H9 (cell line): ENCODE results near the gene RANBP17. TPM values are rescaled to one million over a fixed set of nuclear protein-coding genes. Genes with fewer than 3 reads are reported as not detected.

ENCODE experiments used
- DNase-seq: peaks from one replicate; pipeline ENCODE4 v3.0.0-alpha.2; 2017
- H2AFZ ChIP-seq: one replicate; pipeline ENCODE4 v1.6.1; 2013; ENCODE audit warnings: mild to moderate bottlenecking, low read length, control low read depth, moderate library complexity
- H2AK5ac ChIP-seq: 2 replicates; pipeline ENCODE4 v1.6.1; 2013; ENCODE audit warnings: low read length, control low read depth, mixed read lengths; ENCODE audit not compliant: insufficient read length
- H2BK120ac ChIP-seq: one replicate; pipeline ENCODE4 v1.6.1; 2013; ENCODE audit warnings: low read depth, mild to moderate bottlenecking, low read length, control low read depth, inconsistent platforms; ENCODE audit not compliant: poor library complexity, severe bottlenecking
- H2BK12ac ChIP-seq: 2 replicates; pipeline ENCODE4 v1.6.1; 2013; ENCODE audit warnings: low read length, control low read depth, mixed read lengths, low read depth; ENCODE audit not compliant: insufficient read length
- H2BK15ac ChIP-seq: 2 replicates; pipeline ENCODE4 v1.6.1; 2013; ENCODE audit warnings: low read depth, low read length, control low read depth
- H2BK20ac ChIP-seq: one replicate; pipeline ENCODE4 v1.6.1; 2013; ENCODE audit warnings: low read depth, mild to moderate bottlenecking, low read length, control low read depth, inconsistent platforms; ENCODE audit not compliant: poor library complexity, severe bottlenecking
- H2BK5ac ChIP-seq: 2 replicates; pipeline ENCODE4 v1.6.1; 2013; ENCODE audit warnings: low read length, control low read depth, mixed read lengths; ENCODE audit not compliant: insufficient read length
- H3K14ac ChIP-seq: 2 replicates; pipeline ENCODE4 v1.6.1; 2013; ENCODE audit warnings: low read length, control low read depth; ENCODE audit not compliant: insufficient read depth
- H3K18ac ChIP-seq: 2 replicates; pipeline ENCODE4 v1.6.1; 2013; ENCODE audit warnings: low read depth, mild to moderate bottlenecking, mixed read lengths, low read length, control low read depth; ENCODE audit not compliant: insufficient read length
- H3K23ac ChIP-seq: 2 replicates; pipeline ENCODE4 v1.6.1; 2013; ENCODE audit warnings: low read length, control low read depth, mixed read lengths, low read depth; ENCODE audit not compliant: insufficient read length
- H3K23me2 ChIP-seq: 2 replicates; pipeline ENCODE4 v1.6.1; 2013; ENCODE audit warnings: low read depth, mild to moderate bottlenecking, mixed read lengths, low read length, control low read depth; ENCODE audit not compliant: insufficient read length, poor library complexity, severe bottlenecking
- H3K27ac ChIP-seq: 2 replicates; pipeline ENCODE4 v1.5.1; 2013; ENCODE audit warnings: low read length, control low read depth, mixed read lengths, low read depth; ENCODE audit not compliant: insufficient read length
- H3K27me3 ChIP-seq: 2 replicates; pipeline ENCODE4 v1.6.1; 2013; ENCODE audit warnings: low read length, control low read depth, inconsistent platforms; ENCODE audit not compliant: insufficient read depth
- H3K4ac ChIP-seq: 2 replicates; pipeline ENCODE4 v1.6.1; 2013; ENCODE audit warnings: low read depth, mild to moderate bottlenecking, control low read depth, inconsistent platforms, low read length, moderate library complexity
- H3K4me1 ChIP-seq: 2 replicates; pipeline ENCODE4 v1.6.1; 2013; ENCODE audit warnings: low read length, control low read depth, inconsistent platforms; ENCODE audit not compliant: insufficient read depth
- H3K4me2 ChIP-seq: 2 replicates; pipeline ENCODE4 v1.6.1; 2013; ENCODE audit warnings: low read length, control low read depth, mixed read lengths; ENCODE audit not compliant: insufficient read length, insufficient read depth
- H3K56ac ChIP-seq: 2 replicates; pipeline ENCODE4 v1.6.1; 2013; ENCODE audit warnings: low read depth, mild to moderate bottlenecking, mixed read lengths, low read length, control low read depth; ENCODE audit not compliant: insufficient read length
- H3K79me1 ChIP-seq: 2 replicates; pipeline ENCODE4 v1.6.1; 2013; ENCODE audit warnings: low read depth, mild to moderate bottlenecking, moderate library complexity, low read length, control low read depth, inconsistent platforms; ENCODE audit not compliant: insufficient read depth, poor library complexity, severe bottlenecking
- H3K79me2 ChIP-seq: 2 replicates; pipeline ENCODE4 v1.6.1; 2013; ENCODE audit warnings: low read length, control low read depth, inconsistent platforms; ENCODE audit not compliant: insufficient read depth
- H3K9ac ChIP-seq: 2 replicates; pipeline ENCODE4 v1.6.1; 2013; ENCODE audit warnings: low read length, control low read depth, mixed read lengths; ENCODE audit not compliant: insufficient read length; ENCODE audit errors: extremely low read depth
- H3K9me3 ChIP-seq: one replicate; pipeline ENCODE4 v1.6.1; 2013; ENCODE audit warnings: low read depth, low read length, inconsistent platforms; ENCODE audit not compliant: control insufficient read depth
- H3T11ph ChIP-seq: one replicate; pipeline ENCODE4 v1.6.1; 2013; ENCODE audit warnings: mild to moderate bottlenecking, low read length, control low read depth, inconsistent platforms
- H4K20me1 ChIP-seq: one replicate; pipeline ENCODE4 v1.6.1; 2013; ENCODE audit not compliant: control insufficient read depth, insufficient read length, insufficient read depth
- H4K5ac ChIP-seq: 2 replicates; pipeline ENCODE4 v1.6.1; 2013; ENCODE audit warnings: low read depth, mild to moderate bottlenecking, mixed read lengths, low read length, control low read depth; ENCODE audit not compliant: insufficient read length
- H4K8ac ChIP-seq: replicated peaks from 2 replicates; pipeline ENCODE4 v1.6.1; 2013; ENCODE audit warnings: low read length, control low read depth, mixed read lengths, low read depth; ENCODE audit not compliant: insufficient read length
- H4K91ac ChIP-seq: 2 replicates; pipeline ENCODE4 v1.6.1; 2013; ENCODE audit warnings: low read depth, mild to moderate bottlenecking, moderate library complexity, mixed read lengths, low read length, control low read depth; ENCODE audit not compliant: insufficient read length
- H3K27ac Mint-ChIP-seq, 3 experiments: 2 replicates in 2 of 3; 3 replicates in 1 of 3; pipeline ENCODE4 v1.8.0; 2020 to 2021; ENCODE audit warnings: mixed read lengths in 3 of 3, mild to moderate bottlenecking in 1 of 3, moderate library complexity in 1 of 3
- H3K27me3 Mint-ChIP-seq: 2 replicates; pipeline ENCODE4 v1.8.0; 2021; ENCODE audit warnings: low read depth, mild to moderate bottlenecking, moderate library complexity, mixed read lengths
- H3K36me3 Mint-ChIP-seq, 3 experiments: 2 replicates in 2 of 3; 3 replicates in 1 of 3; pipeline ENCODE4 v1.8.0; 2020 to 2021; ENCODE audit warnings: low read depth in 3 of 3, mixed read lengths in 3 of 3; ENCODE audit not compliant: insufficient read depth in 1 of 3
- H3K4me1 Mint-ChIP-seq, 2 experiments: 2 replicates each; pipeline ENCODE4 v1.8.0; 2020; ENCODE audit warnings: mixed read lengths in 2 of 2
- H3K4me3 Mint-ChIP-seq, 2 experiments: 2 replicates in 1 of 2; 3 replicates in 1 of 2; pipeline ENCODE4 v1.8.0; 2020 to 2021; ENCODE audit warnings: mild to moderate bottlenecking in 2 of 2, mixed read lengths in 2 of 2, moderate library complexity in 1 of 2
- H3K9me3 Mint-ChIP-seq, 2 experiments: 2 replicates in 1 of 2; 3 replicates in 1 of 2; pipeline ENCODE4 v1.8.0; 2020; ENCODE audit warnings: mild to moderate bottlenecking in 2 of 2, mixed read lengths in 2 of 2, moderate library complexity in 1 of 2
- WGBS: extraction: QIAGEN DNeasy Blood & Tissue Kit; methylation state at CpG from one replicate; pipeline ENCODE4 v1.1.7; 2013; ENCODE audit warnings: missing lambda C conversion rate, low lambda C conversion rate, mixed read lengths; ENCODE audit not compliant: insufficient read length; ENCODE audit errors: extremely low coverage; 5-methylcytosine and 5-hydroxymethylcytosine counted together
- total RNA-seq: library from RNA; stranded (reverse); gene quantifications from 2 replicates; pipeline ENCODE4 v1.2.1, GENCODE V29; 2021
- TF ChIP-seq, protein P1 (sequence below): fragments of 200-600 bp; sonication (generic); conservative IDR thresholded peaks from 3 replicates; pipeline ENCODE4 v1.8.0; 2021; ENCODE audit warnings: antibody characterized with exemption, mild to moderate bottlenecking

RANBP17 gene
- total RNA-seq, 1 experiment from 2014 or later, result 16.5 TPM

DNA sequence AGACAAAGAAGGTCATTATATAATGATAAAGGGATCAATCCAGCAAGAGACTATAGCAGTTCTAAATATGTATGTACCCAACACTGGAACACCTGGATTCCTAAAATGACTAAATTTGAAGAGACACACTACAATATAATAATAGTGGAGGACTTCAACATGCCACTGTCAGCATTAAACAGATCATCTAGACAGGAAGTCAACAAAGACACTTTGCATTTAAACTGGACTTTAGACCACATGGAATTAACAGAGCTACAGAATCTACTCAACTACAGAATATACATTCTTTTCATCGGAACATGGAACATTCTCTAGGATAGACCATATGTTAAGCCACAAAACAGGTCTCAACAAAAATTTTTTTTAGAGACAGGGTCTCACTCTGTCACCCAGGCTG lies 388.9 kb downstream of the RANBP17 start:
- Histone ChIP-seq H3K14ac (no peak overlapping the region), H3K79me2 (no peaks in the 10 kb centered on the region), H3K4me2 (no peak overlapping the region), H2AFZ (no peak overlapping the region), H4K8ac (no peak overlapping the region), H3K79me1 (no peaks in the 10 kb centered on the region), H3K56ac (no peak overlapping the region), H3K27me3 (no peaks in the 10 kb centered on the region), H3K9ac (no peak overlapping the region), H2BK15ac (no peak overlapping the region), H3T11ph (no peak overlapping the region), H2BK20ac (no peak overlapping the region), H3K27ac (no peak overlapping the region), H4K5ac (no peak overlapping the region), H3K23ac (no peak overlapping the region), H3K4me1 (no peaks in the 10 kb centered on the region), H2BK120ac (no peak overlapping the region), H4K20me1 (no peaks in the 10 kb centered on the region), H4K91ac (no peak overlapping the region), H3K18ac (no peak overlapping the region), H2BK12ac (no peak overlapping the region), H2AK5ac (no peak overlapping the region), H3K4ac (no peak overlapping the region), H3K9me3 (peaks cover 6% of the 10 kb centered on the region), H2BK5ac (no peak overlapping the region), H3K23me2 (no peaks in the 10 kb centered on the region)
- Mint-ChIP-seq H3K27me3 (no peaks in the 10 kb centered on the region), H3K27ac (no peak overlapping the region), H3K9me3 (peaks cover 5 to 8% of the 10 kb centered on the region in 2 experiments; a peak in 4 of 5 replicates), H3K36me3 (peaks cover 8 to 21% (median 17%) of the 10 kb centered on the region in 3 experiments), H3K4me1 (no peaks in the 10 kb centered on the region), H3K4me3 (no peak overlapping the region)
- no CpG with 5 or more reads among the region's 1 CpG for WGBS
- no peak for DNase-seq
- TF ChIP-seq, protein P1, sequence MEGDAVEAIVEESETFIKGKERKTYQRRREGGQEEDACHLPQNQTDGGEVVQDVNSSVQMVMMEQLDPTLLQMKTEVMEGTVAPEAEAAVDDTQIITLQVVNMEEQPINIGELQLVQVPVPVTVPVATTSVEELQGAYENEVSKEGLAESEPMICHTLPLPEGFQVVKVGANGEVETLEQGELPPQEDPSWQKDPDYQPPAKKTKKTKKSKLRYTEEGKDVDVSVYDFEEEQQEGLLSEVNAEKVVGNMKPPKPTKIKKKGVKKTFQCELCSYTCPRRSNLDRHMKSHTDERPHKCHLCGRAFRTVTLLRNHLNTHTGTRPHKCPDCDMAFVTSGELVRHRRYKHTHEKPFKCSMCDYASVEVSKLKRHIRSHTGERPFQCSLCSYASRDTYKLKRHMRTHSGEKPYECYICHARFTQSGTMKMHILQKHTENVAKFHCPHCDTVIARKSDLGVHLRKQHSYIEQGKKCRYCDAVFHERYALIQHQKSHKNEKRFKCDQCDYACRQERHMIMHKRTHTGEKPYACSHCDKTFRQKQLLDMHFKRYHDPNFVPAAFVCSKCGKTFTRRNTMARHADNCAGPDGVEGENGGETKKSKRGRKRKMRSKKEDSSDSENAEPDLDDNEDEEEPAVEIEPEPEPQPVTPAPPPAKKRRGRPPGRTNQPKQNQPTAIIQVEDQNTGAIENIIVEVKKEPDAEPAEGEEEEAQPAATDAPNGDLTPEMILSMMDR, result no peak
